NCI-H1436 treated with DMSO at 0.1 percent for 48 hours (cell line): ENCODE data around the gene PDE5A.
"Not testable (repeated sequence)": the region's sequence is repeated elsewhere in the genome, so short reads cannot be mapped to it uniquely, and the experiment has no call there.

Experiments used
- DNase-seq: peaks from one replicate; lab custom pipeline; 2025; lab: John Stamatoyannopoulos, UW

Gene PDE5A

GRCh38 chr4:119646347-119647071 lies 17.9 kb upstream of the PDE5A start:
- no peak for DNase-seq

DNA sequence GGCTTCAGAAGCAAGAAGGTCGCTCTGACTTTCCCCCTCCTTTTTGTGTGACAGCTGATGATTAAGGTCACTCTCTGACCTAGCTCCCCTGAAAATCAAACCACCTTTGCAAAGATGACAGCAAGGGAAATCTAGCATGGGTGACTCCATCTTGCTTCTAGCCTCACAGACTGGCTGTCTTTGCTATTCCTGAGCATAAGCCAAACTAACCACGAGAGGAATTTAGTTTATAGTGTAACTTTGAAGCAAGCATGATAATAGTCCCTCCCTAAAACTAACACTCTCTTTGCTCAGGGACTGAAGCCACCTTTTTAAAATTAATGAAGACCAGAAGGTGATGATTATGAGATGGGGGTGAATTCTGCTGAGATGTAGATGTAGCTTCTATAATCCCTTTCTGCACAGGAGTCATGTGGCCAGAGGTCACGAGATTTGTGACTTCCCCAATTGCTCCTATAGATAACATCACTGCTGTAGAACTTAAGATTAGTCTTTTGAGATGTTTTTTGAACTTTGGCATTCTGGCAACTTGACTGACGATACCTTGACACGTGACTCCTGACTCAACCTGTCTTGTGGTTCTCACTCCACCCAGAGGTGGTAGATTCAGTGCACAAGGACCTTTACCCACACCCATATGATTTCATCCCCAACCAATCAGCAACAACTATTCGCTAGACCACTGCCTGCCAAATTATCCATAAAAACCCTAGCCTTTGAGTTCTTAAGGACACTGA lies 14.9 kb upstream of the PDE5A start:
- no peak for DNase-seq

DNA sequence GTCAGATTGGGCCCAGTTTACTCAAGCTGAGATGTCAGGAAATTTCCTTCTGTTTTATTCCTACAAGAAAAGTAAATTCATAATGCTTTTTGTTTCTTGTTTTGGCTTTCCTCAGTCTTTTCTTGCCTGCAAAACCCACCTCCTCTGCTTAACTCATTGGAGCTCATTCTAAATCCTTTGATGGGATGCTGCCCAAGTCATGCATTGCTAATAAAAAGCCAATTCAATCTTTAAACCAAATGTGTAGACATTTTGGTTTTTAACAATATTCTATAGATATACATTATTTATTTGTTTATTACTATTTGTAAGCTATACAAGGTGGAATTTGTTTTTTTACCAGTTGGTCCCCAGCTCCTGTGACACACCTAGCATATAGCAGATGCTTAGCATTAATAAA lies 13.2 kb upstream of the PDE5A start:
- no peak for DNase-seq

DNA sequence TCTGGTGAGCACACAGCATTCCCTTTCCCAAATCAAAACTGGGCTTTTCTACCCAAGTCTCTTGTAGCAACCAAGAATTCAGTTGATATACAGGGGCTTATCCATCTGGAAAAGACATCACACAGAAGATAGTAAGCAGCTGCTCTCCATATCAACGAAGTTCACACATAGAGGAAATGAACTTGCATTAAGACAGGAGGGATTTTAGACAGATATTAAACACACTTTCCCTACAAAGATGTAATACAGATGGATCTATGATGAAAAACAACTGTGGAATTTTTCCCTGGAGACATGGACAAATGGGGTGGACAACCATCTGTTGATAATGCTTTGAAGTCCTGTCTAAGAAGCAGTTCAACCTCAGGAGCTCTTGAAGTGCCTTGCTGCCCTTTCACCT lies 9.8 kb upstream of the PDE5A start:
- DNase-seq: no peak

- not testable (repeated sequence) for DNase-seq
Observed at GRCh38 chr4:119636851-119637250, 8.2 kb upstream of the PDE5A start.

DNA sequence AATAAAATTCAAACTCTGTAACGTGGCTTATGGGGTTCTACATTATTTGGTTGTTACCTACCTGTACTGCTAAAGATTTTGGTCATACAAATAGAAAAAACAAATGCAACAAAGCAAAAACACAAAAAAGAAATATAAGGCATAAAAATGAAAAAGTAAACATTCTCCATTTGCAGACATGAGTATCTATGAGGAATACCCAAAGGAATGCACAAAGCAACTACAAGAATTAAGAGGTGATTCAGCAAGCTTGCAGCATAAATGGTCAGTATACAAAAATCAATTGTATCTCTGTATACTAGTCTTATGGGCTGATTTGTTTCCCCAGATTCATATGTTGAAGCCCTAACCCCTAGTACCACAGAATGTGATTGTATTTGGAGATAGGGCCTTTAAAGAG lies 3.6 kb upstream of the PDE5A start:
- DNase-seq: no peak

DNA sequence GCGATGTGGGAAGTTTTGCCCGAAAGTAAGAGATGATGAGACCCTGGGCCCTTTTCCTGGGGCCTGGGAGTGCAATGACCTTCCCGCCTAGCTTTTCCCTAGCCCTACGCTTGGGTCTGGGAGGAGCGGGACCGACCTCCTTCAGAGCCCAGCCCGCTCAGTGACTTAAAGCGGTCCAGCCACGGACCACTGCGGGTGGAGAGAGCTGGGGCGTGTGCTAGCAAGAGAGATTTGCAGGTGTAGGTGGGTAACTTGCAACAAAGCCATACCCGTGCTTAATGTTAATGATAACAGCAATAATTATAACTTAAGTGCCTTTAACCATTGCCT lies 503 bp upstream of the PDE5A start:
- no peak for DNase-seq

- DNase-seq: no peak
Observed at GRCh38 chr4:119627267-119628255, 1.0 kb downstream of the PDE5A start.

DNA sequence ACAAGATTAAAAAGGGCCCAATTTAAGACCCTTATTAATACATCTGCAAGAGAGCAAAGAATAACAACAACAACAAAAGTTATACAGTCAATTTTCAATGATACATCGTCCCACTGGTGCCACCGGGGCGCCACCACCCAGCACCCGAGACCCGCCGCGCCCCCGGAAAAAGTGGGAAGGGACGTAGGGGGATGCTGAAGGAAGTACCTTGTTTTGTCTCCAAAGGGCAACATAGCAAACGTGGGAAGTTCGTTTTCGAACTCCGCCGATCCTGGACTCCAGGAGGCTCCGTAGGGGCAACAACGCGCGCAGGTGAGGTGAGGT lies 1.7 kb downstream of the PDE5A start:
- DNase-seq: no peak

DNA sequence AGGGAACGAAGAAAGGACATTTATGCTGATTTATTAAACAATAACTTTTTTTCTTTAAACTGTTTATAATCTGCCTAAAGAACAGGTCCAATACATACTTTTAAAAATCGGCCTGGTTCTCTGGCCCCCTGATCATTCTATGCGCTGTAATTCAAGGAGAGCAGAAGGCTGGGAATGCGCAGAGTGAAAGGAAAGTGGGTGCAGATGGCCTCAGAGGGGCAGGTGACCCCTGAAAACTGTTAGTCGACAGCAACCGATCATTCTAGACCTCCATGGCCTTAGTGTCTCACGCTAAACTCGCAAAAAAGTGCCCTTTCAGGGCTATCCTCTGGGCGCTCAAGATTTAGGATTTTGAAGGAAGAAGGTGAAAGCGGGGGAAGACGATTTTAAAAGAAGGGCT lies 2.2 kb downstream of the PDE5A start:
- DNase-seq: no peak

DNA sequence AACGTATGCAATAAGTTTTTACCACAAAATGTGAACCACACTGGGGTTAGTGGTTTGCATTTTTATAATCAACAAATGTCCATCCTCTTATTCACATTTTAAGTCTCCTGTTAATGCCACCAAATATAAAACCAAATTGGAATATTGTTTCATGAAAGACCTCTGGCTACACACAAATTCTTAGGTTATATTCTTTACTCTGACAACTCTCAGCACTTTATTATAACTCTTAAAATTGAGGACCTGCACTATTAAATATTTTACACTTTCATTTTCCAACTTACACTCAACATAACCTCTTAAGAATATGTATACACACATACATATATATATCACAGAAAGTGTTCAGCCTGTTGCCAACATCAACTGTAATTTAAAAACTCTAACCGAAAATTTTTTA lies 2.8 kb downstream of the PDE5A start:
- DNase-seq: no peak

GRCh38 chr4:119624356-119624755 lies 4.2 kb downstream of the PDE5A start:
- no peak for DNase-seq

DNA sequence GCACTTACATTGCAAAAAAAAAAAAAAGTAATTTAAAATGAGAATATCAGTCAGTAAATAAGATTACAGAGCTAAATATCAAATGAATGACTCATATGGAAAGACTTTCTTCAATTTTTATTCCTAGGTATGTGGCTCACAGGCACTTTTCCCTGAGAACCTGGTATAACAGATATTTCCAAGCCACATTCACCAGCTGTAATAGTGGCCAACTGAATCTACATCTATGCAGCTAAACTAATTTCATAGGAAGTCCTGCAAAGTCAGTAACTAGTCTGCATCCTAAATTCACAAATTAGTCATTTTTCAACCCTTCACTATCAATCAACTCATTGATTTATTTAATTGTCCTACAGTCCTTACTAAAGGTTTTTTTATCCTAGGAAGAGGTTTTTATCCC lies 5.6 kb downstream of the PDE5A start:
- no peak for DNase-seq

- DNase-seq: no peak
Observed at GRCh38 chr4:119615068-119615719, 13.4 kb downstream of the PDE5A start.

DNA sequence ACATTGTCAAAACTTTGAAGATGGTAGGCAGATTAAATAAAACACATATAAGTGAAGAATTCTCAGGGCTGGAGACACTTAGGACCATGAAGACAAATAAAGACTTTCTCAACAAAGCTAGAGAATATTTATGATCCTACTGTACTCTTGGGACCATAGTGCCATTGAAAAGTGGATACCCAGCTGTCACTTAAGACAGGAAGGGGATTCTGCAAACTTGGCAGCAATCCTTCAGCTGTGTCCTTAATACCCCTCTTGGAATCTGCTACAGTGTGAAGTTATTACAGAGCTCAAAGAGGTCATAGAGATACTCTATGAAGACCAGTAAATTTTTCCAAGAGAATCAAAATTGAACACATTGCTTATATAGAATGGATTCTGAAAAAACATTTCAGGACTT lies 24.3 kb downstream of the PDE5A start:
- DNase-seq: no peak

- no peak for DNase-seq
Observed at GRCh38 chr4:119602366-119602765, 26.2 kb downstream of the PDE5A start.

GRCh38 chr4:119598521-119598920 lies 30.1 kb downstream of the PDE5A start:
- DNase-seq: no peak

DNA sequence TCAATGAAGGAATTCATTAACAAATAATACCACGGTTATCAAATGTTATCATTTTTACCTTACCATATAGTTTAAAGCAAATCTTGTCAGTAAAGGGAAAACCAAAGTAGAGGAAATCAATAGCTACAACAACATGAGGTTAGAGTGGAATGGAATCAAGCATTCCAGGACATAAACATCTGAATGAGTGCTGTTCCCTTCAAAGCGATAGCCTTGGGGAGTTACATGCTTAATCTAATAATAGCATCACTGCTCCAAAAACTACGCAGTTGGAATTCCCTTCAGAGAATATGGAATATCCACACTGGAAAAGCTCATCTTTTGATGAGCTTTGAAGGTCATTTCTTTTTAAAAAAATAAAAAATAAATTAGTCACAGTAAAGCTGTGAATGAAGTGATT lies 31.2 kb downstream of the PDE5A start:
- no peak for DNase-seq

DNA sequence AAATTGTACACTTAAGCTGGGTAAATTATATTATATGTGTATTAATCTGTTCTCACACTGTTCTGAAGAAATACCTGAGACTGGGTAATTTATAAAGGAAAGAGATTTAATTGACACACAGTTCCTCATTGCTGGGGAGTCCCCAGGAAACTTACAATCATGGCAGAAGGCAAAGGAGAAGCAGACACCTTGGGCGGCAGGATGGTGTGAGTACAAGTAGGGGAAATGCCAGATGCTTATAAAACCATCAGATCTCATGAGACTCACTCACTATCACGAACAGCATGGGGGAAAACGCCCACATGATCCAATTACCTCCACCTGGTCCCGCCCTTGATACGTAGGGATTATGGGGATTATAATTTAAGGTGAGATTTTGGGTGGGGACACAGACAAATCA lies 34.9 kb downstream of the PDE5A start:
- no peak for DNase-seq

GRCh38 chr4:119592830-119593229 lies 35.8 kb downstream of the PDE5A start:
- DNase-seq: no peak

DNA sequence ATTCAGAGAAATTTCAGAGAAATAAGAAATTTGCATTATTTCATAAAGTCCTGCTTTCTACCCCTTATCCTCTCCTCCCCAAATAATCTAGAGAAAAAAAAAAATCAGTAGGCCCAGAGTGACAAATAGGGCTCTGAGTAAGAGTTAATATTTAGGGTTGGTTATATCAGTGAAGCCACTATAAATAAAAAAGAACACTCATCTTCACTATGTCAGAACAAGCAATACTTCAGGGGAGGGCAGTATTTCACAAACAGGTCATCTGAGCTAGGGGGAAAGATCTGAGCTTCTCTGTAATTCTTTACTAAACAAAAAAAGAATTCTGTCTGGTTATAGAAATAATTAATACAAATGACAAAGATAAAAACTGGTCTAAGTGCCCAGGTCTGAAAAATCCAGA lies 39.4 kb downstream of the PDE5A start:
- DNase-seq: no peak

GRCh38 chr4:119587796-119588195 lies 40.8 kb downstream of the PDE5A start:
- no peak for DNase-seq
